Stimulated activated CD4-positive, alpha-beta T cell treated with anti-CD3 and anti-CD28 coated beads, Interleukin-15, amount 100 ng/mL, for 48 hours (primary cell): ENCODE measurements around the gene APBB2.

Experiments
- DNase-seq, 2 donors: peaks; one replicate each; pipeline ENCODE4 v3.0.0-alpha.2; 2020; ENCODE audit warnings: low read depth in 2 of 2

APBB2 gene

GRCh38 chr4:41189666-41190065, 24.7 kb downstream of the APBB2 start:
- no peak for DNase-seq

GRCh38 chr4:41189076-41189475, 25.3 kb downstream of the APBB2 start:
- DNase-seq, result no peak

GRCh38 chr4:41185614-41186592, 28.4 kb downstream of the APBB2 start:
- no peak for DNase-seq

- DNase-seq, result no peak
Measured at GRCh38 chr4:41184009-41184408, 30.3 kb downstream of the APBB2 start.

- no peak for DNase-seq
Measured at GRCh38 chr4:41183021-41183553, 31.3 kb downstream of the APBB2 start.

- no peak for DNase-seq
Measured at GRCh38 chr4:41181037-41181436, 33.3 kb downstream of the APBB2 start.

GRCh38 chr4:41179498-41180195, 34.7 kb downstream of the APBB2 start:
- DNase-seq, result no peak

- DNase-seq, result no peak
Measured at GRCh38 chr4:41178372-41179370, 35.7 kb downstream of the APBB2 start.

GRCh38 chr4:41177016-41177415, 37.3 kb downstream of the APBB2 start:
- no peak for DNase-seq

- DNase-seq, result no peak
Measured at GRCh38 chr4:41176340-41176739, 38.0 kb downstream of the APBB2 start.

- DNase-seq, result no peak
Measured at GRCh38 chr4:41175794-41176193, 38.5 kb downstream of the APBB2 start.

- no peak for DNase-seq
Measured at GRCh38 chr4:41174444-41174843, 39.9 kb downstream of the APBB2 start.

- DNase-seq, result no peak
Measured at GRCh38 chr4:41172786-41173185, 41.6 kb downstream of the APBB2 start.

GRCh38 chr4:41169256-41169800, 45.0 kb downstream of the APBB2 start:
- DNase-seq, result no peak

GRCh38 chr4:41167191-41167590, 47.2 kb downstream of the APBB2 start:
- no peak for DNase-seq

GRCh38 chr4:41164405-41164804, 49.9 kb downstream of the APBB2 start:
- no peak for DNase-seq

GRCh38 chr4:41161355-41161754, 53.0 kb downstream of the APBB2 start:
- DNase-seq, result no peak

GRCh38 chr4:41160856-41161255, 53.5 kb downstream of the APBB2 start:
- no peak for DNase-seq

- no peak for DNase-seq
Measured at GRCh38 chr4:41160012-41160789, 54.1 kb downstream of the APBB2 start.

GRCh38 chr4:41158756-41159155, 55.6 kb downstream of the APBB2 start:
- DNase-seq, result no peak
